Mesothelial cell of epicardium (in vitro differentiated cells): Measurements from ENCODE around the gene TMEM242. TPM values are rescaled to one million over a fixed set of nuclear protein-coding genes. Genes with fewer than 3 reads are reported as not detected.

Source experiments
- DNase-seq, 2 experiments: peaks; one replicate each; pipeline ENCODE4 v3.0.0; 2021; ENCODE audit warnings: low spot score in 2 of 2; ENCODE audit not compliant: unreplicated experiment in 2 of 2
- H3K27ac Mint-ChIP-seq: 2 replicates; pipeline ENCODE4 v1.8.0; 2021; ENCODE audit warnings: mixed read lengths
- H3K27me3 Mint-ChIP-seq: 2 replicates; pipeline ENCODE4 v1.8.0; 2021; ENCODE audit warnings: low read depth, mixed read lengths
- H3K36me3 Mint-ChIP-seq: 2 replicates; pipeline ENCODE4 v1.8.0; 2021; ENCODE audit warnings: mixed read lengths
- H3K4me1 Mint-ChIP-seq: 2 replicates; pipeline ENCODE4 v1.8.0; 2021; ENCODE audit warnings: mixed read lengths
- H3K4me3 Mint-ChIP-seq: 2 replicates; pipeline ENCODE4 v1.8.0; 2021; ENCODE audit warnings: mild to moderate bottlenecking, moderate library complexity, mixed read lengths
- H3K9me3 Mint-ChIP-seq: 2 replicates; pipeline ENCODE4 v1.8.0; 2021; ENCODE audit warnings: mixed read lengths
- CTCF ChIP-seq: fragments of 200-600 bp; sonication (generic); IDR thresholded peaks from one replicate; pipeline ENCODE4 v1.5.0; 2021; ENCODE audit warnings: antibody characterized with exemption; ENCODE audit not compliant: unreplicated experiment
- total RNA-seq: library from RNA; stranded (reverse); gene quantifications from 3 replicates; pipeline ENCODE4 v1.2.1, GENCODE V29; 2021

TMEM242 gene
- total RNA-seq, 1 donor from 2014 or later, result 13.3 TPM

DNA sequence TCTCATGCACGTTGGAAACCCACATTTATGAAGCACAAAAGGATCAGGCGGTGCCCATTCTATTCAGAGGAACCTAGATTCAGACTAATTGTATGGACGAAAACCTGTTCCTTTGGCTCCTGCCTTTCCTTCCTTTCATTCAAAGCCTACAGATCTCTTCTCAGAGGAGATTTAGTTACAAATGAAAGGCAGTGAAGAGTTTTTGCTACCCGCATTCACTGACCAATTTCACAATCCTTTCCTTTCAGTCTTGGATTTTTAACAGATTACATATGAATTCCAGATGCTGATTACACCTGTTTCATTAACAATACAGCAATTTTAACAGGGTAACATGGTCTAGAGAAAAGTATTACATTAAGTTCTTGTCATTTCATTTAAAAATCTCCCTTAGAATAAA, 32.0 kb downstream of the TMEM242 start:
- Mint-ChIP-seq H3K27me3 (no peaks in the 10 kb centered on the region), H3K4me3 (no peak overlapping the region), H3K36me3 (peaks cover 7% of the 10 kb centered on the region), H3K4me1 (peaks cover 25% of the 10 kb centered on the region), H3K27ac (no peak overlapping the region), H3K9me3 (no peaks in the 10 kb centered on the region)
- no peak for TF ChIP-seq CTCF
- DNase-seq, result no peak

DNA sequence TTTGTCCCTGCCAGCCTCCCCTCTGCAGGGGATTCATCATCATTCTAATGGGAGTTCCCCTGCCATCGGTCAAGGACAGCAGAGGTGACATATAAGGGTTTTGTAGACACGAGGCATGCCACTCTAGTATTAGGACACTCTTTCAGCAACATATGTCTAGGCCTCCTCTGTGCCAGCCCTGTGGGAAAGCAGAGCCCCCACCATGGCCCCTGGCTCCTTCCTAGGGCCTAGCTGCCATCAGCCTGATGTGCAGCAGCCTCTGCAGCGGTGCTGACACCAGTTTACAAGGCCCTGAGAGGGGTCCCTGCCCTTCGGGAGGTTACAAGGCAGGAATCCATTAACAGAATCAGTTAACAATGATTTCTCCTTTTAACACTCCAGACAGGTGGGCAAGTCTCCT, 32.5 kb downstream of the TMEM242 start:
- Mint-ChIP-seq H3K36me3 (peaks cover 7% of the 10 kb centered on the region), H3K4me1 (peaks cover 25% of the 10 kb centered on the region), H3K4me3 (no peak overlapping the region), H3K27me3 (no peaks in the 10 kb centered on the region), H3K9me3 (no peaks in the 10 kb centered on the region), H3K27ac (no peak overlapping the region)
- DNase-seq, result peak in 1 of 2 experiments; percentile 29
- TF ChIP-seq CTCF, result no peak

DNA sequence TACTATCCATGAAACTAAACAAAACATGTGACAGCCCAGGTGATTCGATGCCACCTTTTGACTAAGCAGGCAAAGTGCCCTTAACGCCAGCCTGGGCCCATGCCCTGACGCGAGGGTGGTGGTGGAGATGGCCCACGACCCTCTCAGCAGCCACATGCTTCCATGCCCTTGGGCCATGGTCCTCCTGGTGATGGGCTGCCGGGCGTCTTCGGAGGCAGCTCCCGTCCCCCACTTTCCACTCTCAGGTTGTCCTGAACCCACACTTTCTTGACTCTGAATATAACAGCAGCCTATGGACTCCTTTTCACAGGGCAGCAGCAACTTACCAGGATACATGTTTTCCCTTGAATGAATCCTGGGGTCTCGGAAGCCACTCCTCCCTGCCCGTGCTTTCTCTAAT, 33.6 kb downstream of the TMEM242 start:
- H3K36me3 Mint-ChIP-seq, result peaks cover 7% of the 10 kb centered on the region
- TF ChIP-seq CTCF, result no peak
- no peaks in the 10 kb centered on the region for H3K9me3 Mint-ChIP-seq
- H3K4me3 Mint-ChIP-seq, result no peak overlapping the region
- peak in 1 of 2 experiments; percentile 17 for DNase-seq
- no peaks in the 10 kb centered on the region for H3K27me3 Mint-ChIP-seq
- H3K4me1 Mint-ChIP-seq, result peaks cover 20% of the 10 kb centered on the region
- H3K27ac Mint-ChIP-seq, result peak overlapping the region; percentile 28

DNA sequence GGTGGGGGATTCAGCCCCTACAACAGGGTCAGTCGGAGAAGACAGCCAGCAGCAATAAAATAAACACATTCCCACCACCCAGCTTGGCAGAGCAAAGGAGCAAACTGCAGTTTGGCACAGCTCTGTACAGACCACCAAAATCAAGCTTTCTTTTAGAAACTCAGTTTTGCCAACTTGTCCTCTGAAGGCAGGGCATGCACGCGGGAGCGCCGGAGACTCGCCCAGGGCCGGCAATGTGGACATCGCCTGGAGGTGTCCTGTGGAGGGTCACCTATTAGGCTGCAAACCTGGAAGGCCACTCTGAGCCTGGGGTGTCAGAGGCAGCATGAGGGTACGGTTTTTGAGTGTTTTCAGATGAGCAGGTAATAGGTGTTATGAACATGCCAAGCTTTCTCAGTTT, 34.7 kb downstream of the TMEM242 start:
- no peak for DNase-seq
- no peak for TF ChIP-seq CTCF
- no peak overlapping the region for H3K27ac Mint-ChIP-seq
- H3K4me1 Mint-ChIP-seq, result peaks cover 20% of the 10 kb centered on the region
- no peak overlapping the region for H3K4me3 Mint-ChIP-seq
- H3K27me3 Mint-ChIP-seq, result no peaks in the 10 kb centered on the region
- H3K36me3 Mint-ChIP-seq, result peaks cover 7% of the 10 kb centered on the region
- no peaks in the 10 kb centered on the region for H3K9me3 Mint-ChIP-seq

DNA sequence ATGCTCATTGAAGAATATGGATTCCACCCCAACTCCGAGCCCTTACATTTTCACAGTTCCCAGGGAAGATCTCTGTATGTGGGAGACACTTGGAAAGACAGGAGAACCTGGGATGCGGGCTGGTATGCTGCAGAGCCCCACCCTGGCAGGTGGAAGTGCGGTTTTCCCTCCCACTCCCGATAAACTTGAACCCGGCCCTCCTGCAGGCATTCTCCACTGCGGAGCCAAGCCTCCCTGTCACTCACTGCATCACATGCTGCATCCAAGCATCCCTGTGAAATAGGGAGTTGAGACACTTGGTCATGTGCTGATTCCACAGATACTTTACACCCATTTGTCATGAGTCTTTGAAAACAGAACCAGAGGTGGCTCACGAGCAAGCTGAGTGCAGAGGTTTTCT, 35.4 kb downstream of the TMEM242 start:
- peaks cover 20% of the 10 kb centered on the region for H3K4me1 Mint-ChIP-seq
- H3K27me3 Mint-ChIP-seq, result no peaks in the 10 kb centered on the region
- H3K9me3 Mint-ChIP-seq, result no peaks in the 10 kb centered on the region
- no peak for DNase-seq
- H3K4me3 Mint-ChIP-seq, result no peak overlapping the region
- H3K36me3 Mint-ChIP-seq, result peaks cover 7% of the 10 kb centered on the region
- no peak for TF ChIP-seq CTCF
- no peak overlapping the region for H3K27ac Mint-ChIP-seq

DNA sequence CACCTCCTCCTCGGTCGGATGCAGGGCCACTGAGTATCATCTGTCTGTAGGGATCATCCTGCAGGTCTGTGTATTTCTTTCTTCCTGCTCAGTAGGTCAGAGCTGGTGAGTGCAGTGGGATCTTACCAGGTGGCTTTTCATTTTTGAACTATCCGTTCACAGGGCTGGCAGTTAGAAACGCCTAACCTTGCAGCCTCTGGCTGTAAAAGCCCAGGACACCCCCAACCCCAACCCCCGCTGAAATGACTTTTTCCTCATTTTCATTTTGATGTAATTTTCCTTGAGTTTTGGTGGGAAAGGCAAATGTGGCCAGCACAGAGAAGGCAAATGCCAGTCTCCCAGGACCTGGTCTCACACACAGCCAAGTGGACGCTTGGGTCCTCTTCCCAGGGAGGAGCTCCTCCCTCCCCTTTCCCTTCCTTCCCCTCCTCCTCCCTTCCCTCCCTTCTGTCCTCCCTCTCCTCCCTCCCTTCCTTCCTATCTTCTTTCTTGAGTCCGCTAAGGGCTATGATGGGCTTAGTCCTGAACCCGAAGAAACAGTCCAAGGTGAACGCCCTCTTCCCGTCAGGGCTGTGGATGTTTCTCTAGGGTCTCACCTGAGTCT, 36.0 kb downstream of the TMEM242 start:
- Mint-ChIP-seq H3K27ac (no peak overlapping the region), H3K9me3 (no peaks in the 10 kb centered on the region), H3K4me3 (no peak overlapping the region), H3K4me1 (peaks cover 20% of the 10 kb centered on the region), H3K27me3 (no peaks in the 10 kb centered on the region), H3K36me3 (peaks cover 5% of the 10 kb centered on the region)
- DNase-seq, result no peak
- TF ChIP-seq CTCF, result no peak
